Vagina (tissue), 2 donors: ENCODE measurements around the gene UPF1. TPM values are rescaled to one million over a fixed set of nuclear protein-coding genes. Genes with fewer than 3 reads are reported as not detected.
"Not testable (repeated sequence)": the region's sequence is repeated elsewhere in the genome, so short reads cannot be mapped to it uniquely, and the experiment has no call there.

Experiments used
- DNase-seq, 2 donors: peaks; one replicate each; pipeline ENCODE4 v3.0.0-alpha.2; 2017; ENCODE audit errors: extremely low spot score in 2 of 2
- H3K27ac ChIP-seq: fragments of 200-600 bp; sonication (generic); one replicate; pipeline ENCODE4 v1.5.1; 2019
- H3K27me3 ChIP-seq: fragments of 200-600 bp; sonication (generic); one replicate; pipeline ENCODE4 v1.5.1; 2019
- H3K36me3 ChIP-seq, 2 donors: fragments of 200-600 bp; sonication (generic); one replicate each; pipeline ENCODE4 v1.5.1; 2017 to 2019
- H3K4me1 ChIP-seq: fragments of 200-600 bp; sonication (generic); one replicate; pipeline ENCODE4 v1.5.1; 2019
- H3K4me3 ChIP-seq, 2 donors: fragments of 200-600 bp; sonication (generic); 1 replicate in 1 of 2; 2 replicates in 1 of 2; pipeline ENCODE4 v1.5.1; 2016 to 2019
- H3K9me3 ChIP-seq: fragments of 200-600 bp; sonication (generic); one replicate; pipeline ENCODE4 v1.5.1; 2019
- CTCF ChIP-seq, 3 experiments: fragments of 450-650 bp in 2 of 3; fragments of 200-600 bp in 1 of 3; sonication (generic) in 1 of 3; IDR thresholded peaks; one replicate each; pipeline ENCODE4 v1.5.1; 2017 to 2019; ENCODE audit warnings: antibody characterized with exemption in 3 of 3, mild to moderate bottlenecking in 2 of 3, moderate library complexity in 2 of 3
- POLR2A ChIP-seq, 2 donors: fragments of 450-650 bp; IDR thresholded peaks; one replicate each; pipeline ENCODE4 v1.6.1; 2017; ENCODE audit warnings: antibody characterized with exemption in 2 of 2, mild to moderate bottlenecking in 2 of 2, moderate library complexity in 2 of 2
- POLR2AphosphoS5 ChIP-seq, 2 donors: sonication (generic); formaldehyde crosslinking; IDR thresholded peaks; one replicate each; pipeline ENCODE4 v1.9.0; 2017; ENCODE audit warnings: antibody characterized with exemption in 2 of 2, mild to moderate bottlenecking in 2 of 2, low read depth in 1 of 2; ENCODE audit not compliant: insufficient read depth in 1 of 2
- intact Hi-C: fragments of 100-400 bp; cut with DNase I; formaldehyde crosslinking; loops from one replicate; pipeline ENCODE4 v1.15.1; 2023
- total RNA-seq: library from RNA; depleted of rRNA; stranded (reverse); fragments of >200 nt; gene quantifications from one replicate; pipeline ENCODE4 v1.2.3, GENCODE V29; 2016

UPF1 gene
- total RNA-seq, 1 donor from 2014 or later = 77.8 TPM

GRCh38 chr19:18900700-18901481, 69.1 kb downstream of the UPF1 start:
- Histone ChIP-seq H3K4me3 (no peak overlapping the region), H3K27ac (no peak overlapping the region), H3K9me3 (no peaks in the 10 kb centered on the region), H3K27me3 (no peaks in the 10 kb centered on the region), H3K4me1 (peaks cover 7% of the 10 kb centered on the region), H3K36me3 (peaks cover 0 to 30% of the 10 kb centered on the region in 2 donors)
- intact Hi-C loops = no loop called here
- TF ChIP-seq POLR2A (IDR thresholded peaks at IDR 0.05) (no peak), POLR2AphosphoS5 (IDR thresholded peaks at IDR 0.05; ENCODE audit: insufficient read depth in 1 of 2, low read depth in 1 of 2) (no peak), CTCF (IDR thresholded peaks at IDR 0.05) (no peak)
- no peak for DNase-seq

GRCh38 chr19:18901491-18901890, 69.7 kb downstream of the UPF1 start:
- Histone ChIP-seq H3K4me1 (peaks cover 3% of the 10 kb centered on the region), H3K27ac (no peak overlapping the region), H3K4me3 (no peak overlapping the region), H3K36me3 (peaks cover 0 to 36% of the 10 kb centered on the region in 2 donors), H3K27me3 (no peaks in the 10 kb centered on the region), H3K9me3 (no peaks in the 10 kb centered on the region)
- intact Hi-C loops = no loop called here
- TF ChIP-seq POLR2A (IDR thresholded peaks at IDR 0.05) = no peak
- no peak for TF ChIP-seq CTCF (IDR thresholded peaks at IDR 0.05)
- no peak for TF ChIP-seq POLR2AphosphoS5 (IDR thresholded peaks at IDR 0.05; ENCODE audit: insufficient read depth in 1 of 2, low read depth in 1 of 2)
- no peak for DNase-seq

- H3K4me1 ChIP-seq, H3K27ac ChIP-seq, H3K9me3 ChIP-seq, H3K27me3 ChIP-seq, H3K4me3 ChIP-seq, intact Hi-C loops, DNase-seq: not testable (repeated sequence)
- H3K36me3 ChIP-seq = peaks cover 0 to 46% of the 10 kb centered on the region in 2 donors
These were observed 70.8 kb downstream of the UPF1 start for GRCh38 chr19:18902519-18902918.

- Histone ChIP-seq H3K4me1 (no peaks in the 10 kb centered on the region), H3K27me3 (no peaks in the 10 kb centered on the region), H3K9me3 (no peaks in the 10 kb centered on the region), H3K4me3 (no peak overlapping the region), H3K27ac (no peak overlapping the region), H3K36me3 (peaks cover 0 to 46% of the 10 kb centered on the region in 2 donors)
- intact Hi-C loops = no loop called here
- no peak for DNase-seq
- TF ChIP-seq POLR2A (IDR thresholded peaks at IDR 0.05) (no peak), CTCF (IDR thresholded peaks at IDR 0.05) (no peak), POLR2AphosphoS5 (IDR thresholded peaks at IDR 0.05; ENCODE audit: insufficient read depth in 1 of 2, low read depth in 1 of 2) (no peak)
These were observed 71.6 kb downstream of the UPF1 start for GRCh38 chr19:18903156-18904037.

GRCh38 chr19:18904334-18905057, 72.7 kb downstream of the UPF1 start:
- H3K27me3 ChIP-seq = no peaks in the 10 kb centered on the region
- intact Hi-C loops = no loop called here
- H3K4me1 ChIP-seq = no peaks in the 10 kb centered on the region
- H3K9me3 ChIP-seq = no peaks in the 10 kb centered on the region
- no peak overlapping the region for H3K27ac ChIP-seq
- DNase-seq = no peak
- no peak for TF ChIP-seq CTCF (IDR thresholded peaks at IDR 0.05)
- no peak for TF ChIP-seq POLR2AphosphoS5 (IDR thresholded peaks at IDR 0.05; ENCODE audit: insufficient read depth in 1 of 2, low read depth in 1 of 2)
- TF ChIP-seq POLR2A (IDR thresholded peaks at IDR 0.05) = no peak
- H3K36me3 ChIP-seq = peaks cover 0 to 42% of the 10 kb centered on the region in 2 donors
- no peak overlapping the region for H3K4me3 ChIP-seq
